ENCODE measurements around the gene FAM131B. TPM values are rescaled to one million over a fixed set of nuclear protein-coding genes. Genes with fewer than 3 reads are reported as not detected.
A peak's percentile ranks its signal among the peaks of the same experiment; 100 is the strongest.

Gene FAM131B
- total and polyA plus RNA-seq, 2 of the 13 experiments (the other 11 are each of a cell fraction or from before 2014, with no cell fraction given): 0.07 TPM; not detected in 1

DNA sequence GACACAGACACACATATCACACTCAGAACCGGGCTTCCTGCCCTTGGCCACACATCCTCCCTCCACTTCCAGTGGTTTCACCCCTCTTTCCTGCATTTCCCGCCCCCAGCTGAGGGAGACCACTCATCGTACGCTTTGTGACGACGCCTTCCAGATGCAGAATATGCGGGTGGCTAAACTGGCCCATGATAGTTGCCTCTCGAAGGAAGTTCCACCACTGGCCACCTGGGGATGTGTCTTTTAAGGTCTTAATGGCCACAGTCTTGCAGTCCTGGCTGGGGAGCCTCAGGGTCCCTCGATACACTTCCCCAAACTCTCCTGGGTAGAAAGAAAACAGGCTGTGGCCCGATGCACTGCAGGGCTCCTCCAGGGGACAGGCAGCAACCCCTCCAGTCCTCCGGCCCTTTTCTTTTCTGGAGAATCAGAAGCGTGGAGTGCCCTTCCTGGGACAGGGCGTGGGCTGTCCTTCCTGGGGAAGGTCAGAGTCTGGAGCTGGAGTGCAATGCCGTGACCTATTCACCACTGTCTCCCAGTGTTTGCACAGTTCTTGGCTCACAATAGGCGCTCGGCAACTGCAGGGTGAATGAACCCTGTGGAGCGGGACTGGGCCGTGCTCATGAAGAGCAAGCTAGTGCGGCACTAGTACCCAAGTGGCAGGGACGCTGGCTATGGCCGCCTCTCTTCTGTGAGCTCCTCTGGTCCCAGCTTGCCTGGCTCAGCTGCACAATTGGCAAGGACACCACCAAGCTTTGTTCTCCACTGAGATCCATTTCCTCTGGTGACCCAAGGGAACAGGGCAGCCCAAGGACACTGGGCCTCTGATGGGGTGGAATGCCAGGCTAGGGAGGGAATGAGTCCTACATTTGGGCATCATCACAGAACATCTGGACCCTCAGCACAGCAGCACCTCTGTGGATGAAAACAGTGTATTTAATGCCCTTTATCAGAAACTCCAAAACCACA, 33.0 kb upstream of the FAM131B start (continued):
- TF ChIP-seq EP300 (IDR thresholded peaks at IDR 0.05; ENCODE audit: low read depth in 2 of 2, low read length in 2 of 2): peak; percentile 47 to 71
- peak; percentile 54; the same call in 1 of the 2 replicates for TF ChIP-seq EP300 (CRISPR knock-in tag; IDR thresholded peaks at IDR 0.05; ENCODE audit: borderline replicate concordance)
- peak; percentile 46; the same call in 1 of the 2 replicates for TF ChIP-seq POGZ (CRISPR knock-in tag; IDR thresholded peaks at IDR 0.05)
- TF ChIP-seq SATB2 (CRISPR knock-in tag; IDR thresholded peaks at IDR 0.05): no peak
- peak; percentile 62; the same call in 1 of the 2 replicates for TF ChIP-seq ZNF274 (CRISPR knock-in tag; IDR thresholded peaks at IDR 0.05)
- TF ChIP-seq SIX1 (CRISPR knock-in tag; IDR thresholded peaks at IDR 0.05; ENCODE audit: borderline replicate concordance): no peak
- TF ChIP-seq TBX3 (IDR thresholded peaks at IDR 0.05; ENCODE audit: borderline replicate concordance): no peak
- no peak for TF ChIP-seq CENPX (CRISPR knock-in tag; IDR thresholded peaks at IDR 0.05)
- TF ChIP-seq, protein P1, sequence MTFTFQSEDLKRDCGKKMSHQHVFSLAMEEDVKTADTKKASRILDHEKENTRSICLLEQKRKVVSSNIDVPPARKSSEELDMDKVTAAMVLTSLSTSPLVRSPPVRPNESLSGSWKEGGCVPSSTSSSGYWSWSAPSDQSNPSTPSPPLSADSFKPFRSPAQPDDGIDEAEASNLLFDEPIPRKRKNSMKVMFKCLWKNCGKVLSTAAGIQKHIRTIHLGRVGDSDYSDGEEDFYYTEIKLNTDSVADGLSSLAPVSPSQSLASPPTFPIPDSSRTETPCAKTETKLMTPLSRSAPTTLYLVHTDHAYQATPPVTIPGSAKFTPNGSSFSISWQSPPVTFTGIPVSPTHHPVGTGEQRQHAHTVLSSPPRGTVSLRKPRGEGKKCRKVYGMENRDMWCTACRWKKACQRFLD (CRISPR knock-in tag; IDR thresholded peaks at IDR 0.05; ENCODE audit: borderline replicate concordance): no peak
- TF ChIP-seq, protein P2, sequence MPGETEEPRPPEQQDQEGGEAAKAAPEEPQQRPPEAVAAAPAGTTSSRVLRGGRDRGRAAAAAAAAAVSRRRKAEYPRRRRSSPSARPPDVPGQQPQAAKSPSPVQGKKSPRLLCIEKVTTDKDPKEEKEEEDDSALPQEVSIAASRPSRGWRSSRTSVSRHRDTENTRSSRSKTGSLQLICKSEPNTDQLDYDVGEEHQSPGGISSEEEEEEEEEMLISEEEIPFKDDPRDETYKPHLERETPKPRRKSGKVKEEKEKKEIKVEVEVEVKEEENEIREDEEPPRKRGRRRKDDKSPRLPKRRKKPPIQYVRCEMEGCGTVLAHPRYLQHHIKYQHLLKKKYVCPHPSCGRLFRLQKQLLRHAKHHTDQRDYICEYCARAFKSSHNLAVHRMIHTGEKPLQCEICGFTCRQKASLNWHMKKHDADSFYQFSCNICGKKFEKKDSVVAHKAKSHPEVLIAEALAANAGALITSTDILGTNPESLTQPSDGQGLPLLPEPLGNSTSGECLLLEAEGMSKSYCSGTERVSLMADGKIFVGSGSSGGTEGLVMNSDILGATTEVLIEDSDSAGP (CRISPR knock-in tag; IDR thresholded peaks at IDR 0.05; ENCODE audit: borderline replicate concordance): peak; percentile 88
- TF ChIP-seq RCOR2 (CRISPR knock-in tag; IDR thresholded peaks at IDR 0.05): peak; percentile 62; the same call in 1 of the 2 replicates
- peak; percentile 99 for TF ChIP-seq ESRRA (CRISPR knock-in tag; IDR thresholded peaks at IDR 0.05; ENCODE audit: low read depth)
- TF ChIP-seq, protein P3, sequence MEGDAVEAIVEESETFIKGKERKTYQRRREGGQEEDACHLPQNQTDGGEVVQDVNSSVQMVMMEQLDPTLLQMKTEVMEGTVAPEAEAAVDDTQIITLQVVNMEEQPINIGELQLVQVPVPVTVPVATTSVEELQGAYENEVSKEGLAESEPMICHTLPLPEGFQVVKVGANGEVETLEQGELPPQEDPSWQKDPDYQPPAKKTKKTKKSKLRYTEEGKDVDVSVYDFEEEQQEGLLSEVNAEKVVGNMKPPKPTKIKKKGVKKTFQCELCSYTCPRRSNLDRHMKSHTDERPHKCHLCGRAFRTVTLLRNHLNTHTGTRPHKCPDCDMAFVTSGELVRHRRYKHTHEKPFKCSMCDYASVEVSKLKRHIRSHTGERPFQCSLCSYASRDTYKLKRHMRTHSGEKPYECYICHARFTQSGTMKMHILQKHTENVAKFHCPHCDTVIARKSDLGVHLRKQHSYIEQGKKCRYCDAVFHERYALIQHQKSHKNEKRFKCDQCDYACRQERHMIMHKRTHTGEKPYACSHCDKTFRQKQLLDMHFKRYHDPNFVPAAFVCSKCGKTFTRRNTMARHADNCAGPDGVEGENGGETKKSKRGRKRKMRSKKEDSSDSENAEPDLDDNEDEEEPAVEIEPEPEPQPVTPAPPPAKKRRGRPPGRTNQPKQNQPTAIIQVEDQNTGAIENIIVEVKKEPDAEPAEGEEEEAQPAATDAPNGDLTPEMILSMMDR (CRISPR knock-in tag; IDR thresholded peaks at IDR 0.05): peak; percentile 42
- no peak for TF ChIP-seq ZNF30 (CRISPR knock-in tag; IDR thresholded peaks at IDR 0.05)
- TF ChIP-seq SMAD3 (CRISPR knock-in tag; IDR thresholded peaks at IDR 0.05): peak; percentile 66; the same call in 1 of the 2 replicates
- no peak for TF ChIP-seq EED (CRISPR knock-in tag; IDR thresholded peaks at IDR 0.05)
- TF ChIP-seq SP140L (CRISPR knock-in tag; IDR thresholded peaks at IDR 0.05; ENCODE audit: borderline replicate concordance): no peak
- TF ChIP-seq, protein P4, sequence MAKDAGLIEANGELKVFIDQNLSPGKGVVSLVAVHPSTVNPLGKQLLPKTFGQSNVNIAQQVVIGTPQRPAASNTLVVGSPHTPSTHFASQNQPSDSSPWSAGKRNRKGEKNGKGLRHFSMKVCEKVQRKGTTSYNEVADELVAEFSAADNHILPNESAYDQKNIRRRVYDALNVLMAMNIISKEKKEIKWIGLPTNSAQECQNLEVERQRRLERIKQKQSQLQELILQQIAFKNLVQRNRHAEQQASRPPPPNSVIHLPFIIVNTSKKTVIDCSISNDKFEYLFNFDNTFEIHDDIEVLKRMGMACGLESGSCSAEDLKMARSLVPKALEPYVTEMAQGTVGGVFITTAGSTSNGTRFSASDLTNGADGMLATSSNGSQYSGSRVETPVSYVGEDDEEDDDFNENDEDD (CRISPR knock-in tag; IDR thresholded peaks at IDR 0.05; ENCODE audit: borderline replicate concordance): peak; percentile 56; the same call in 1 of the 2 replicates
- peak; percentile 82 for TF ChIP-seq HOXA3 (CRISPR knock-in tag; IDR thresholded peaks at IDR 0.05)
- TF ChIP-seq ZNF3 (CRISPR knock-in tag; IDR thresholded peaks at IDR 0.05): no peak
- TF ChIP-seq IRF2 (CRISPR knock-in tag; IDR thresholded peaks at IDR 0.05): peak; percentile 54; the same call in 1 of the 2 replicates

Data from HepG2 (cell line).